H1 (cell line): ENCODE results near the gene ZNF70. TPM values are rescaled to one million over a fixed set of nuclear protein-coding genes. Genes with fewer than 3 reads are reported as not detected.
A peak's percentile ranks its signal among the peaks of the same experiment; 100 is the strongest.

Experiments used
- CTCF ChIA-PET: fragments of 300-600 bp; sonication (Branson Sonifier 250); formaldehyde crosslinking; loops from one replicate; lab custom pipeline; 2021; ENCODE audit not compliant: partially characterized antibody; lab: Charles Lee
- POLR2A ChIA-PET: fragments of 300-600 bp; sonication (Branson Sonifier 250); formaldehyde crosslinking; loops from one replicate; lab custom pipeline; 2021; ENCODE audit warnings: inconsistent platforms; ENCODE audit not compliant: partially characterized antibody; lab: Charles Lee
- DNase-seq, 2 experiments: peaks; one replicate each; pipeline versions ENCODE4 v3.0.0 to v3.0.0-alpha.2; 2010 to 2022; ENCODE audit warnings: low spot score in 2 of 2, low read depth in 1 of 2, mixed read lengths in 1 of 2
- FAIRE-seq: peaks from 2 replicates; lab custom pipeline; 2011; peaks lifted over from hg19 to GRCh38; lab: Jason Lieb, UNC
- H2AFZ ChIP-seq: 2 replicates; pipeline ENCODE4 v1.8.1; 2012; ENCODE audit warnings: low read length, inconsistent platforms
- H2AK5ac ChIP-seq: 2 replicates; pipeline ENCODE4 v1.6.1; 2013; ENCODE audit warnings: low read depth, low read length
- H2BK120ac ChIP-seq: replicated peaks from 2 replicates; pipeline ENCODE3; 2013; ENCODE audit warnings: low read depth, low read length, inconsistent platforms
- H2BK12ac ChIP-seq: 2 replicates; pipeline ENCODE4 v1.6.1; 2013; ENCODE audit warnings: low read depth, low read length
- H2BK15ac ChIP-seq: 2 replicates; pipeline ENCODE4 v1.6.1; 2013; ENCODE audit warnings: low read length
- H2BK20ac ChIP-seq: 2 replicates; pipeline ENCODE4 v1.6.1; 2013; ENCODE audit warnings: low read length
- H2BK5ac ChIP-seq: 2 replicates; pipeline ENCODE4 v1.6.1; 2013; ENCODE audit warnings: low read depth, low read length
- H3K14ac ChIP-seq: 2 replicates; pipeline ENCODE4 v1.6.1; 2013; ENCODE audit warnings: inconsistent platforms; ENCODE audit not compliant: insufficient read length
- H3K18ac ChIP-seq: 2 replicates; pipeline ENCODE4 v1.6.1; 2013; ENCODE audit warnings: low read length; ENCODE audit errors: extremely low read depth
- H3K23ac ChIP-seq: 2 replicates; pipeline ENCODE4 v1.6.1; 2013; ENCODE audit warnings: inconsistent platforms; ENCODE audit not compliant: insufficient read length
- H3K23me2 ChIP-seq: 2 replicates; pipeline ENCODE4 v1.6.1; 2013; ENCODE audit warnings: low read depth, low read length
- H3K27ac ChIP-seq: 2 replicates; pipeline ENCODE4 v1.6.1; 2011; ENCODE audit warnings: low read depth, low read length, inconsistent platforms
- H3K27me3 ChIP-seq, 4 experiments: replicated peaks in 1 of 4; 1 replicate in 1 of 4; 2 replicates in 3 of 4; pipeline versions ENCODE4 v1.6.1 to v1.8.1; 2011 to 2013; ENCODE audit warnings: low read length in 3 of 4, mild to moderate bottlenecking in 3 of 4, inconsistent platforms in 2 of 4, mixed read lengths in 2 of 4, moderate library complexity in 1 of 4; ENCODE audit not compliant: control insufficient read depth in 3 of 4, insufficient read depth in 3 of 4; ENCODE audit errors: extremely low read depth in 1 of 4
- H3K36me3 ChIP-seq, 4 experiments: 2 replicates each; pipeline versions ENCODE4 v1.6.1 to v1.8.1; 2011 to 2013; ENCODE audit warnings: mild to moderate bottlenecking in 4 of 4, low read length in 3 of 4, moderate library complexity in 2 of 4, control low read depth in 1 of 4, inconsistent platforms in 1 of 4; ENCODE audit not compliant: insufficient read depth in 4 of 4, control insufficient read depth in 2 of 4
- H3K4ac ChIP-seq: replicated peaks from 2 replicates; pipeline ENCODE3; 2013; ENCODE audit warnings: low read length, low read depth, mixed read lengths, inconsistent platforms; ENCODE audit not compliant: insufficient read length
- H3K4me1 ChIP-seq, 4 experiments: replicated peaks in 1 of 4; 1 replicate in 1 of 4; 2 replicates in 3 of 4; pipeline versions ENCODE4 v1.6.1 to v1.8.1; 2011 to 2013; ENCODE audit warnings: low read length in 3 of 4, inconsistent platforms in 2 of 4, mixed read lengths in 1 of 4; ENCODE audit not compliant: insufficient read depth in 4 of 4, control insufficient read depth in 3 of 4
- H3K4me2 ChIP-seq, 2 experiments: 2 replicates each; pipeline versions ENCODE4 v1.6.1 to v1.8.1; 2011 to 2013; ENCODE audit warnings: low read depth in 2 of 2, low read length in 2 of 2, control low read depth in 1 of 2, inconsistent platforms in 1 of 2, mild to moderate bottlenecking in 1 of 2; ENCODE audit not compliant: insufficient read depth in 1 of 2
- H3K4me3 ChIP-seq, 4 experiments: fragments of 200-600, 300-600 bp in 1 of 4; sonication (generic), shearing (Covaris generic), sonication (Bioruptor Twin) in 1 of 4; 2 replicates each; pipeline versions ENCODE4 v1.5.1 to v1.8.1; 2011 to 2016; ENCODE audit warnings: low read length in 4 of 4, low read depth in 3 of 4, control low read depth in 2 of 4, inconsistent platforms in 2 of 4, mild to moderate bottlenecking in 2 of 4, mixed read lengths in 1 of 4, moderate library complexity in 1 of 4; ENCODE audit not compliant: insufficient read depth in 2 of 4; ENCODE audit errors: extremely low read depth in 1 of 4
- H3K56ac ChIP-seq: replicated peaks from 2 replicates; pipeline ENCODE3; 2013; ENCODE audit warnings: low read depth, mild to moderate bottlenecking, mixed read lengths, low read length, inconsistent platforms; ENCODE audit not compliant: insufficient read length
- H3K79me1 ChIP-seq: 2 replicates; pipeline ENCODE4 v1.6.1; 2013; ENCODE audit warnings: low read depth, low read length, control low read depth
- H3K79me2 ChIP-seq, 2 experiments: 2 replicates each; pipeline versions ENCODE4 v1.6.1 to v1.8.1; 2012 to 2013; ENCODE audit warnings: low read length in 2 of 2, mild to moderate bottlenecking in 2 of 2, inconsistent platforms in 1 of 2; ENCODE audit not compliant: insufficient read depth in 2 of 2, control insufficient read depth in 1 of 2
- H3K9ac ChIP-seq, 4 experiments: replicated peaks in 1 of 4; 1 replicate in 1 of 4; 2 replicates in 3 of 4; pipeline versions ENCODE4 v1.6.1 to v1.8.1; 2011 to 2013; ENCODE audit warnings: low read depth in 3 of 4, low read length in 3 of 4, control low read depth in 2 of 4, mild to moderate bottlenecking in 2 of 4, moderate library complexity in 2 of 4, inconsistent platforms in 1 of 4; ENCODE audit errors: extremely low read depth in 1 of 4
- H3K9me3 ChIP-seq, 2 experiments: 2 replicates each; pipeline versions ENCODE4 v1.6.1 to v1.8.1; 2012 to 2013; ENCODE audit warnings: mild to moderate bottlenecking in 2 of 2, moderate library complexity in 2 of 2, control low read depth in 1 of 2, inconsistent platforms in 1 of 2, low read depth in 1 of 2, low read length in 1 of 2, mixed read lengths in 1 of 2; ENCODE audit not compliant: insufficient read depth in 2 of 2
- H4K20me1 ChIP-seq, 2 experiments: replicated peaks in 1 of 2; 2 replicates each; pipeline versions ENCODE3 to v1.8.1; 2011 to 2013; ENCODE audit warnings: inconsistent platforms in 2 of 2, low read length in 2 of 2, mild to moderate bottlenecking in 1 of 2; ENCODE audit not compliant: insufficient read depth in 2 of 2, control insufficient read depth in 1 of 2
- H4K5ac ChIP-seq: 2 replicates; pipeline ENCODE4 v1.6.1; 2013; ENCODE audit warnings: low read length, low read depth, mixed read lengths, inconsistent platforms; ENCODE audit not compliant: insufficient read length
- H4K8ac ChIP-seq: 2 replicates; pipeline ENCODE4 v1.8.0; 2013; ENCODE audit warnings: mild to moderate bottlenecking, moderate library complexity, low read length, inconsistent platforms; ENCODE audit not compliant: insufficient read depth; ENCODE audit errors: extremely low read depth
- H4K91ac ChIP-seq: replicated peaks from 2 replicates; pipeline ENCODE3; 2013; ENCODE audit warnings: low read length, mixed read lengths, inconsistent platforms; ENCODE audit not compliant: insufficient read length
- BCL11A ChIP-seq, 2 experiments: IDR thresholded peaks; one replicate each; pipeline ENCODE4 v1.6.1; 2011; ENCODE audit warnings: low read depth in 2 of 2, low read length in 2 of 2, mild to moderate bottlenecking in 2 of 2
- CBX5 ChIP-seq: fragments of 300-800, 300-1000 bp; sonication (generic); IDR thresholded peaks from 2 replicates; pipeline ENCODE4 v1.7.1; 2016; ENCODE audit warnings: antibody characterized with exemption, low read length, low read depth
- POLR2A ChIP-seq, 2 experiments: IDR thresholded peaks; 1 replicate in 1 of 2; 2 replicates in 1 of 2; pipeline ENCODE4 v1.6.1; 2011; ENCODE audit warnings: low read depth in 2 of 2, low read length in 2 of 2, mild to moderate bottlenecking in 2 of 2; ENCODE audit errors: control extremely low read depth in 1 of 2
- WGBS, 2 experiments: shearing (Covaris generic) in 1 of 2; methylation state at CpG; one replicate each; pipeline versions ENCODE4 v1.1.6 to v1.1.7; 2013 to 2015; ENCODE audit warnings: low lambda C conversion rate in 2 of 2, mixed read lengths in 2 of 2, inconsistent platforms in 1 of 2, low coverage in 1 of 2, missing lambda C conversion rate in 1 of 2; ENCODE audit not compliant: insufficient replicate concordance in 2 of 2, insufficient coverage in 1 of 2, insufficient read length in 1 of 2; ENCODE audit errors: extremely low coverage in 1 of 2, missing lambda C conversion rate in 1 of 2; 5-methylcytosine and 5-hydroxymethylcytosine counted together
- polyA plus RNA-seq, 7 experiments: library from polyadenylated mRNA; depleted of rRNA in 3 of 7; stranded (reverse) in 5 of 7; unstranded in 2 of 7; fragments of >200 nt in 5 of 7; fragments of 200-250 nt in 2 of 7; gene quantifications; 1 replicate in 5 of 7; 2 replicates in 1 of 7; 4 replicates in 1 of 7; pipeline versions ENCODE4 v1.2.1 to v1.2.3, GENCODE V29; 2011 to 2013; ENCODE audit warnings: missing spikeins in 2 of 7, mixed read lengths in 2 of 7
- total RNA-seq: library from RNA; stranded (reverse); fragmentation: NEBNext Ultra II Directional; extraction: Animal tissue kit (Norgen Biotek cat#: 25700); gene quantifications from 2 replicates; pipeline ENCODE4 v1.2.1, GENCODE V29; 2021

ZNF70 gene
- total and polyA plus RNA-seq, 2 of the 8 experiments (the other 6 are each of a cell fraction or from before 2014, with no cell fraction given) = 1.1 to 2.6 TPM

DNA sequence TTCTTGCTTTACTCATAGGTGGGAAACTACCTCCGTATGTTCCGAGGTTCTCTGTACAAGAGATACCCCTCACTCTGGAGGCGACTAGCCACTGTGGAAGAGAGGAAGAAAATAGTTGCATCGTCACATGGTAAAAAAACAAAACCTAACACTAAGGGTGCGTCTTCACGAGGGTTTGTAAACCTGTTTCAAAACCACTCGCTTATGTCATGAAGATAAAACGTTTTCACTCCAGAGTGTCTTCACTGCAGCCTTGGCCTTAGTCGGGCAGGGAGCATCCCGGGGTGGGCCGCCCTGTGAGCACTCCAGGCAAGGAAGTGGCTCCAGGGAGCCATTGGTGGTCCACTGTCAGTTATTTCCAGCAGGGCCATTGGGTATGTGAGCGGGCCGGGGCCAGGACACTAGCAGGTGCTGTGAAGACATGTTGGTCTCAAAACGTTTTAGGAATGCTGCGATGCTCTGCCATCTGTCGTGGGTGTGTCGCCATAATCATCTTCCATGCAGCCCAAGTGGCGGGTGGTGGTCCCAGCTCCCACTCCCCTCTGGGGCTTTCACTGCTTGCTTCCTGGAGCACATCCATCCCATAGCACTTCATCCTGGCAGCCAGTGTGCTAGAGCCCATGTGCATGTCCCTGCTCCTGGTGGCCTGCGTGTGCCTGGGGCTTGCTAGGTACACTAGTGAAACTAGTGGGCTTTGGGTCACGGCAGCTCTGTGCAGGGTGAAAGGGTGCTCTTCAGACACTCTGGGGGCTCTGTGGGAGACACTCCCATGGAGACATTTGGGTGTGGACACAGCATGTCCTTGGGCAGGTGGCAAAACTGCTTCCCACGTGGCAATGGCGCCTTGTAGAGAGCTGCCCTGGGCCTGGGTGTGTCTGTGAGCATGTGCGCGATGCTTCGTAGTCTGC is 41.1 kb upstream of the ZNF70 start:
- Histone ChIP-seq H3K36me3 (peaks cover 10 to 25% (median 19%) of the 10 kb centered on the region in 4 experiments; a peak in 7 of 8 replicates), H3K4me2 (no peak overlapping the region), H4K8ac (no peak overlapping the region), H2AK5ac (no peak overlapping the region), H4K5ac (no peak overlapping the region), H2BK12ac (no peak overlapping the region), H3K4me3 (no peak overlapping the region), H2BK120ac (no peak overlapping the region), H3K9me3 (no peaks in the 10 kb centered on the region), H2BK15ac (no peak overlapping the region), H3K18ac (no peak overlapping the region), H3K4ac (no peak overlapping the region), H2BK5ac (peak overlapping the region; percentile 35; the same call in 1 of the 2 replicates), H3K79me2 (peaks cover 22 to 56% of the 10 kb centered on the region in 2 experiments), H3K56ac (no peak overlapping the region), H3K9ac (no peak overlapping the region), H3K27me3 (no peaks in the 10 kb centered on the region), H3K79me1 (peaks cover 3% of the 10 kb centered on the region; the same call in 1 of the 2 replicates), H3K23ac (no peak overlapping the region), H4K20me1 (peaks cover 4 to 24% of the 10 kb centered on the region in 2 experiments), H2AFZ (no peak overlapping the region), H3K27ac (no peak overlapping the region), H4K91ac (no peak overlapping the region), H3K14ac (no peak overlapping the region), H2BK20ac (no peak overlapping the region), H3K23me2 (peaks cover 3% of the 10 kb centered on the region; the same call in 1 of the 2 replicates), H3K4me1 (peaks cover 0 to 6% (median 0%) of the 10 kb centered on the region in 4 experiments; a peak in 5 of 7 replicates)
- ChIA-PET POLR2A (interaction anchor here (0.8 to 1.3 kb wide), 4 partner anchors 10 to 39 kb away, joined by 3 to 8 read pairs (median 4); no protein-coding TSS in a partner anchor), CTCF (interaction anchor here (0.7 to 1.4 kb wide), 3 partner anchors 13 to 54 kb away, joined by 3 to 7 read pairs (median 3); no protein-coding TSS in a partner anchor)
- FAIRE-seq (no peak), DNase-seq (no peak)
- TF ChIP-seq BCL11A (IDR thresholded peaks at IDR 0.05; ENCODE audit: low read depth in 2 of 2, low read length in 2 of 2) (no peak), POLR2A (IDR thresholded peaks at IDR 0.05; ENCODE audit: control extremely low read depth in 1 of 2, low read depth in 2 of 2, low read length in 2 of 2) (peak in 1 of 2 experiments; percentile 10; a peak in 1 of 3 replicates), CBX5 (no peak)
- WGBS, 2 experiments = 91% methylated on average over 25 of the region's 25 CpGs; no CpG with 5 or more reads in 1 of the 2 experiments
